Measurements from ENCODE around the gene RAB28.

Gene RAB28

GRCh38 chr4:13367691-13368090, 116.4 kb downstream of the RAB28 start:
- DNase-seq = no peak

- peak; percentile 90 for DNase-seq
These were observed 116.9 kb downstream of the RAB28 start for GRCh38 chr4:13367244-13367643.

- no peak for DNase-seq
These were observed 118.9 kb downstream of the RAB28 start for GRCh38 chr4:13365195-13365594.

- no peak for DNase-seq
These were observed 119.5 kb downstream of the RAB28 start for GRCh38 chr4:13364653-13365052.

- DNase-seq = no peak
These were observed 120.0 kb downstream of the RAB28 start for GRCh38 chr4:13364172-13364571.

GRCh38 chr4:13359809-13360208, 124.3 kb downstream of the RAB28 start:
- no peak for DNase-seq

GRCh38 chr4:13355111-13355880, 128.8 kb downstream of the RAB28 start:
- DNase-seq = no peak

GRCh38 chr4:13349096-13349495, 135.0 kb downstream of the RAB28 start:
- no peak for DNase-seq

- no peak for DNase-seq
These were observed 135.9 kb downstream of the RAB28 start for GRCh38 chr4:13348216-13348615.

GRCh38 chr4:13347517-13348125, 136.5 kb downstream of the RAB28 start:
- no peak for DNase-seq

- DNase-seq = no peak
These were observed 139.9 kb downstream of the RAB28 start for GRCh38 chr4:13344216-13344615.

GRCh38 chr4:13340672-13341071, 143.5 kb downstream of the RAB28 start:
- no peak for DNase-seq

GRCh38 chr4:13331827-13332226, 152.3 kb downstream of the RAB28 start:
- DNase-seq = peak; percentile 23

GRCh38 chr4:13329963-13330362, 154.2 kb downstream of the RAB28 start:
- peak; percentile 68 for DNase-seq

- DNase-seq = peak; percentile 2
These were observed 154.7 kb downstream of the RAB28 start for GRCh38 chr4:13329340-13329850.

GRCh38 chr4:13328591-13328990, 155.5 kb downstream of the RAB28 start:
- DNase-seq = no peak

- no peak for DNase-seq
These were observed 156.1 kb downstream of the RAB28 start for GRCh38 chr4:13327991-13328390.

GRCh38 chr4:13325744-13326143, 158.4 kb downstream of the RAB28 start:
- no peak for DNase-seq

- no peak for DNase-seq
These were observed 160.2 kb downstream of the RAB28 start for GRCh38 chr4:13323921-13324320.

GRCh38 chr4:13322681-13323101, 161.4 kb downstream of the RAB28 start:
- no peak for DNase-seq

All from NCI-H2029 (cell line).